Adrenal gland (tissue), 5 donors: ENCODE data around the gene PRR35.

Experiments used
- CTCF ChIP-seq, 6 experiments: fragments of 450-650 bp in 4 of 6; fragments of 200-600 bp in 2 of 6; sonication (generic) in 1 of 6; IDR thresholded peaks; 1 replicate in 5 of 6; 2 replicates in 1 of 6; pipeline versions ENCODE4 v1.5.1 to v1.8.0; 2016 to 2021; ENCODE audit warnings: antibody characterized with exemption in 6 of 6, mild to moderate bottlenecking in 2 of 6, moderate library complexity in 1 of 6
- POLR2A ChIP-seq, 2 donors: fragments of 450-650 bp; IDR thresholded peaks; one replicate each; pipeline ENCODE4 v1.6.1; 2017; ENCODE audit warnings: antibody characterized with exemption in 2 of 2, mild to moderate bottlenecking in 2 of 2, moderate library complexity in 1 of 2
- donor health status: DM: no; HTN: no; CAD: no.

GRCh38 chr16:608019-608418, 47.8 kb downstream of the PRR35 start:
- TF ChIP-seq CTCF (IDR thresholded peaks at IDR 0.05) (no peak), POLR2A (IDR thresholded peaks at IDR 0.05) (no peak)
